ENCODE results near the gene BMPER.
A peak's percentile ranks its signal among the peaks of the same experiment; 100 is the strongest.

BMPER gene

DNA sequence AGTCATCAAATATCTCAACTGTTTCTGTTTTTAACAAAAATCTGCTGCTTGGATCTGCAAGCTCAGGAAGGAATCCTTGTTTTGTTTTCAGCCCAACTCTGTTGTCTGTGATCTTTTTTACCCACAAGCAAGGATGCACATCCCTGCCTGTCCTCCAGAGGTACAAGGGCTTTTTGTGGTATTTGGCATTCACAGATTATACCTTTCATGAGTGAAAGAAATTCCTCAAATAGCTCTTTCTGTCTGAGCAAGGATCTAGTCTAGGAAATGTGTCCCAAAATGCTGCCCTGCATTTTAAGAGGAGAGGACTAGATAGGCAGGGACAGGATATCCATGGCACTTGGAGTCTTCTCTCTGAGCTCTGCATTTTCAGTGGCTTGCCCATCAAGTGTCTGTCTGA lies 151.8 kb downstream of the BMPER start:
- ATAC-seq: peak; percentile 19; the same call in 2 of the 3 replicates
- TF ChIP-seq BACH2 (CRISPR knock-in tag; IDR thresholded peaks at IDR 0.05; ENCODE audit: borderline replicate concordance): no peak
- no peak for TF ChIP-seq ARNTL (CRISPR knock-in tag; IDR thresholded peaks at IDR 0.05; ENCODE audit: borderline replicate concordance, low read depth)
- TF ChIP-seq PPARA (CRISPR knock-in tag; IDR thresholded peaks at IDR 0.05; ENCODE audit: borderline replicate concordance): no peak
- TF ChIP-seq RARB (CRISPR knock-in tag; IDR thresholded peaks at IDR 0.05): no peak
- TF ChIP-seq OSR1 (CRISPR knock-in tag; IDR thresholded peaks at IDR 0.05): no peak
- no peak for TF ChIP-seq ZNF70 (CRISPR knock-in tag; IDR thresholded peaks at IDR 0.05)
- no peak for TF ChIP-seq GLIS3 (CRISPR knock-in tag; IDR thresholded peaks at IDR 0.05)
- TF ChIP-seq, protein P1, sequence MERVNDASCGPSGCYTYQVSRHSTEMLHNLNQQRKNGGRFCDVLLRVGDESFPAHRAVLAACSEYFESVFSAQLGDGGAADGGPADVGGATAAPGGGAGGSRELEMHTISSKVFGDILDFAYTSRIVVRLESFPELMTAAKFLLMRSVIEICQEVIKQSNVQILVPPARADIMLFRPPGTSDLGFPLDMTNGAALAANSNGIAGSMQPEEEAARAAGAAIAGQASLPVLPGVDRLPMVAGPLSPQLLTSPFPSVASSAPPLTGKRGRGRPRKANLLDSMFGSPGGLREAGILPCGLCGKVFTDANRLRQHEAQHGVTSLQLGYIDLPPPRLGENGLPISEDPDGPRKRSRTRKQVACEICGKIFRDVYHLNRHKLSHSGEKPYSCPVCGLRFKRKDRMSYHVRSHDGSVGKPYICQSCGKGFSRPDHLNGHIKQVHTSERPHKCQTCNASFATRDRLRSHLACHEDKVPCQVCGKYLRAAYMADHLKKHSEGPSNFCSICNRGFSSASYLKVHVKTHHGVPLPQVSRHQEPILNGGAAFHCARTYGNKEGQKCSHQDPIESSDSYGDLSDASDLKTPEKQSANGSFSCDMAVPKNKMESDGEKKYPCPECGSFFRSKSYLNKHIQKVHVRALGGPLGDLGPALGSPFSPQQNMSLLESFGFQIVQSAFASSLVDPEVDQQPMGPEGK (CRISPR knock-in tag; IDR thresholded peaks at IDR 0.05; ENCODE audit: borderline replicate concordance): no peak
- TF ChIP-seq, protein P2, sequence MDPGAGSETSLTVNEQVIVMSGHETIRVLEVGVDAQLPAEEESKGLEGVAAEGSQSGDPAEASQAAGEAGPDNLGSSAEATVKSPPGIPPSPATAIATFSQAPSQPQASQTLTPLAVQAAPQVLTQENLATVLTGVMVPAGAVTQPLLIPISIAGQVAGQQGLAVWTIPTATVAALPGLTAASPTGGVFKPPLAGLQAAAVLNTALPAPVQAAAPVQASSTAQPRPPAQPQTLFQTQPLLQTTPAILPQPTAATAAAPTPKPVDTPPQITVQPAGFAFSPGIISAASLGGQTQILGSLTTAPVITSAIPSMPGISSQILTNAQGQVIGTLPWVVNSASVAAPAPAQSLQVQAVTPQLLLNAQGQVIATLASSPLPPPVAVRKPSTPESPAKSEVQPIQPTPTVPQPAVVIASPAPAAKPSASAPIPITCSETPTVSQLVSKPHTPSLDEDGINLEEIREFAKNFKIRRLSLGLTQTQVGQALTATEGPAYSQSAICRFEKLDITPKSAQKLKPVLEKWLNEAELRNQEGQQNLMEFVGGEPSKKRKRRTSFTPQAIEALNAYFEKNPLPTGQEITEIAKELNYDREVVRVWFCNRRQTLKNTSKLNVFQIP (CRISPR knock-in tag; IDR thresholded peaks at IDR 0.05; ENCODE audit: borderline replicate concordance, low read depth): no peak

DNA sequence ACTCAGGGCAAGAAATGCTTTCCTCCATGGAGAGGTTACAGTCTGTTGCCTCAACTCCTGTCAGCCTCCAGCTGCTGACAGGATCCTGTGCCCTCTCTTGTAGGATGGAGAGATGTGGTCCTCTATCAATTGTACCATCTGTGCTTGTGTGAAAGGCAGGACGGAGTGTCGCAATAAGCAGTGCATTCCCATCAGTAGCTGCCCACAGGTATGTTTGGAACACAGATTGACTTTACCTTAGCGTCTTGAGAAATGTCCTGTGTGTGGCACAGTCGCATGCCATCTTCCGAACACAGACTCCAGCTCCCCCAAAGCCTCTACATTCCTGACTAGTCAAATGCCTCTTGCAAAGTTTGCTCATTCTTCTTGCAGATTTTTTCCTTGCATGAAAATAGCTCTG lies 152.6 kb downstream of the BMPER start:
- no peak for ATAC-seq
- TF ChIP-seq ZFP30 (CRISPR knock-in tag; IDR thresholded peaks at IDR 0.05) (no peak), BACH2 (CRISPR knock-in tag; IDR thresholded peaks at IDR 0.05; ENCODE audit: borderline replicate concordance) (no peak), ZNF565 (CRISPR knock-in tag; conservative IDR thresholded peaks at IDR 0.05; ENCODE audit: low read depth) (no peak), CSDC2 (CRISPR knock-in tag; IDR thresholded peaks at IDR 0.05) (no peak), ZFP3 (CRISPR knock-in tag; IDR thresholded peaks at IDR 0.05) (no peak)
- TF ChIP-seq, protein P3, sequence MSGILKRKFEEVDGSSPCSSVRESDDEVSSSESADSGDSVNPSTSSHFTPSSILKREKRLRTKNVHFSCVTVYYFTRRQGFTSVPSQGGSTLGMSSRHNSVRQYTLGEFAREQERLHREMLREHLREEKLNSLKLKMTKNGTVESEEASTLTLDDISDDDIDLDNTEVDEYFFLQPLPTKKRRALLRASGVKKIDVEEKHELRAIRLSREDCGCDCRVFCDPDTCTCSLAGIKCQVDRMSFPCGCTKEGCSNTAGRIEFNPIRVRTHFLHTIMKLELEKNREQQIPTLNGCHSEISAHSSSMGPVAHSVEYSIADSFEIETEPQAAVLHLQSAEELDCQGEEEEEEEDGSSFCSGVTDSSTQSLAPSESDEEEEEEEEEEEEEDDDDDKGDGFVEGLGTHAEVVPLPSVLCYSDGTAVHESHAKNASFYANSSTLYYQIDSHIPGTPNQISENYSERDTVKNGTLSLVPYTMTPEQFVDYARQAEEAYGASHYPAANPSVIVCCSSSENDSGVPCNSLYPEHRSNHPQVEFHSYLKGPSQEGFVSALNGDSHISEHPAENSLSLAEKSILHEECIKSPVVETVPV (CRISPR knock-in tag; IDR thresholded peaks at IDR 0.05): no peak

DNA sequence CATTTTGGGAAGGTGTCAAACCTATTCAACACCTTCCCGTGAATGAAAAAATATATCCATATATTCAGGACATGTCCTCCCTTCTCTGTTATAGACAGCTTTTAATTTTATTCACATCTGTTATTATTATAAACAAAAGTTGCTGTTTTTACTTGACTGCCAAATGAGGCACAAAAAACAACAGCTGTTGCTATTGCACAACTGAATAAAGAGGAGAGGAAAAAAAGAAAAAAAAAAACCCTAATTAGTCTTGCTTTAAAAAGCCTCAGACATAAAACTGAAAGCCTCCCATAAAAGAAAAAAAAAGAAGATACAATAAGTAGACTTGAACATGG lies 153.4 kb downstream of the BMPER start:
- TF ChIP-seq, protein P4, sequence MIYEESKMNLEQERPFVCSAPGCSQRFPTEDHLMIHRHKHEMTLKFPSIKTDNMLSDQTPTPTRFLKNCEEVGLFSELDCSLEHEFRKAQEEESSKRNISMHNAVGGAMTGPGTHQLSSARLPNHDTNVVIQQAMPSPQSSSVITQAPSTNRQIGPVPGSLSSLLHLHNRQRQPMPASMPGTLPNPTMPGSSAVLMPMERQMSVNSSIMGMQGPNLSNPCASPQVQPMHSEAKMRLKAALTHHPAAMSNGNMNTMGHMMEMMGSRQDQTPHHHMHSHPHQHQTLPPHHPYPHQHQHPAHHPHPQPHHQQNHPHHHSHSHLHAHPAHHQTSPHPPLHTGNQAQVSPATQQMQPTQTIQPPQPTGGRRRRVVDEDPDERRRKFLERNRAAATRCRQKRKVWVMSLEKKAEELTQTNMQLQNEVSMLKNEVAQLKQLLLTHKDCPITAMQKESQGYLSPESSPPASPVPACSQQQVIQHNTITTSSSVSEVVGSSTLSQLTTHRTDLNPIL (CRISPR knock-in tag; IDR thresholded peaks at IDR 0.05; ENCODE audit: low read depth): no peak
- TF ChIP-seq ARNTL (CRISPR knock-in tag; IDR thresholded peaks at IDR 0.05; ENCODE audit: borderline replicate concordance, low read depth) (no peak), BACH2 (CRISPR knock-in tag; IDR thresholded peaks at IDR 0.05; ENCODE audit: borderline replicate concordance) (no peak), ZC3H10 (CRISPR knock-in tag; IDR thresholded peaks at IDR 0.05) (no peak), TCF4 (CRISPR knock-in tag; IDR thresholded peaks at IDR 0.05; ENCODE audit: borderline replicate concordance) (no peak), ZNF565 (CRISPR knock-in tag; conservative IDR thresholded peaks at IDR 0.05; ENCODE audit: low read depth) (no peak), RARB (CRISPR knock-in tag; IDR thresholded peaks at IDR 0.05) (no peak), ZNF70 (CRISPR knock-in tag; IDR thresholded peaks at IDR 0.05) (no peak), OSR1 (CRISPR knock-in tag; IDR thresholded peaks at IDR 0.05) (no peak), ZNF8 (CRISPR knock-in tag; IDR thresholded peaks at IDR 0.05) (no peak), ZFP3 (CRISPR knock-in tag; IDR thresholded peaks at IDR 0.05) (no peak), ISL1 (CRISPR knock-in tag; IDR thresholded peaks at IDR 0.05) (no peak), CSDC2 (CRISPR knock-in tag; IDR thresholded peaks at IDR 0.05) (no peak), ESRRG (CRISPR knock-in tag; IDR thresholded peaks at IDR 0.05) (no peak), TOX (CRISPR knock-in tag; IDR thresholded peaks at IDR 0.05; ENCODE audit: borderline replicate concordance) (no peak)
- TF ChIP-seq, protein P1 (CRISPR knock-in tag; IDR thresholded peaks at IDR 0.05; ENCODE audit: borderline replicate concordance): no peak
- TF ChIP-seq, protein P5, sequence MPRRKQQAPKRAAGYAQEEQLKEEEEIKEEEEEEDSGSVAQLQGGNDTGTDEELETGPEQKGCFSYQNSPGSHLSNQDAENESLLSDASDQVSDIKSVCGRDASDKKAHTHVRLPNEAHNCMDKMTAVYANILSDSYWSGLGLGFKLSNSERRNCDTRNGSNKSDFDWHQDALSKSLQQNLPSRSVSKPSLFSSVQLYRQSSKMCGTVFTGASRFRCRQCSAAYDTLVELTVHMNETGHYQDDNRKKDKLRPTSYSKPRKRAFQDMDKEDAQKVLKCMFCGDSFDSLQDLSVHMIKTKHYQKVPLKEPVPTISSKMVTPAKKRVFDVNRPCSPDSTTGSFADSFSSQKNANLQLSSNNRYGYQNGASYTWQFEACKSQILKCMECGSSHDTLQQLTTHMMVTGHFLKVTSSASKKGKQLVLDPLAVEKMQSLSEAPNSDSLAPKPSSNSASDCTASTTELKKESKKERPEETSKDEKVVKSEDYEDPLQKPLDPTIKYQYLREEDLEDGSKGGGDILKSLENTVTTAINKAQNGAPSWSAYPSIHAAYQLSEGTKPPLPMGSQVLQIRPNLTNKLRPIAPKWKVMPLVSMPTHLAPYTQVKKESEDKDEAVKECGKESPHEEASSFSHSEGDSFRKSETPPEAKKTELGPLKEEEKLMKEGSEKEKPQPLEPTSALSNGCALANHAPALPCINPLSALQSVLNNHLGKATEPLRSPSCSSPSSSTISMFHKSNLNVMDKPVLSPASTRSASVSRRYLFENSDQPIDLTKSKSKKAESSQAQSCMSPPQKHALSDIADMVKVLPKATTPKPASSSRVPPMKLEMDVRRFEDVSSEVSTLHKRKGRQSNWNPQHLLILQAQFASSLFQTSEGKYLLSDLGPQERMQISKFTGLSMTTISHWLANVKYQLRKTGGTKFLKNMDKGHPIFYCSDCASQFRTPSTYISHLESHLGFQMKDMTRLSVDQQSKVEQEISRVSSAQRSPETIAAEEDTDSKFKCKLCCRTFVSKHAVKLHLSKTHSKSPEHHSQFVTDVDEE (CRISPR knock-in tag; IDR thresholded peaks at IDR 0.05): no peak
- ATAC-seq: no peak

Data from SK-N-SH treated with all-trans-retinoic acid at 6 μM for 48 hours (cell line).